GM18909 (cell line): ENCODE measurements around the gene TMEM247.
A peak's percentile ranks its signal among the peaks of the same experiment; 100 is the strongest.

Experiments used
- ATAC-seq: cut with Tn5 transposase; IDR thresholded peaks from one replicate; pipeline ENCODE4 v1.9.1; 2021; ENCODE audit warnings: mild to moderate bottlenecking; ENCODE audit not compliant: unreplicated experiment, poor library complexity

The TMEM247 gene

GRCh38 chr2:46487667-46488335 lies 8.4 kb downstream of the TMEM247 start:
- ATAC-seq, result no peak

DNA sequence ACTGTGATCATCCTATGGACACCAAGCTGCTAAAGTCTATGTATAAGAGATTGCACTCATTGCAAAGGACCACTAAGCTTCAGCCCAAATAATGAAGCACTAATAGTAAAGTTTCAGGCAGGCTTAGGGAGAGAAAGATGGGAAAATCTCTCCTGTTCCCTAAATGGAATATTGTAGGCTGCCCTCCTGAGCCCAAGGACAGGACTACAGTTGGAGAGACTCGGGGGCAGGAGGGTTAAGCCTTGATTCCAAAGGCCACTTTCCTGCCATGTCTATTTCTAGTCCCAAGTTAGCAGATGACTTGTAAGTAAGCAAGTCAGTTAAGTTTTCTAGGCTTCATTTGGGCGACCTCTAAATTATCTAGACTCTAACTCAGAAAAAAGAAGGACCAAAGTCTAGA lies 9.0 kb downstream of the TMEM247 start:
- no peak for ATAC-seq

DNA sequence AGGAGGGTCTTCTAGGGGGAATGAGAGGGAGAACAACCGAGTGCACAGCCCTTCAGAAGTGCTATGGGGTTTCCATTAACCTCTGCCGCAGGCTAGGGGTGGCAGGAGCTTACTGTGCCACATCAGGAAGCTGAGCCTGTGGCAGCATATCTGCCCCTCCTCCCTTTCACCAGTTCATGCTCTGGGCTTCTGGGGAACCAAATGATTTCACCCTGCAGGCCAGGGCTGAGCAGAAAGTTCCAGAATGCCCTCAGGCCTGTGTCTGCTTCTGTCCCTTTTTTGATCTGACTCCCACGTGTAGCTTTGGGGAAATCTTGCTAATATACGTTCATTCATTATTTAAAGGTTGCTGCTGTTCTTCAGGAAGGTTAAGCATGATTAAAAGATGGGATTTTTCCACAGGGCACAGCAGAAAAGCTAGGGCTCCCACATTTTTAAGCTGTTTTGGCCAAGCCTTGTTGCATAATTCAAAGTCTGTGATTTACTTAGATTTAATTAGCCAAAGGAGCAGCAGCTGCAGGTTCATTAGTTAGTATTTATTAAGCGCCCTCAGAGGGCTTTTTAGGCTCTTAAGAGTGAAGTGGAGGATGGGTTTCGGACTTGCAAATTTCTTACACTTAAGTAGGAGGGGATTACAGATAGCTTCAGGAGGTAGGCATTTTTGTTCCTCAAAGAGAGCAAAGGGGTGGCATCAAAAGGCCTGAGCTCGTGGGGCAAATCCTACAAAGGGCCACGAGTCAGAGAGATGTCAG lies 10.2 kb downstream of the TMEM247 start:
- no peak for ATAC-seq

DNA sequence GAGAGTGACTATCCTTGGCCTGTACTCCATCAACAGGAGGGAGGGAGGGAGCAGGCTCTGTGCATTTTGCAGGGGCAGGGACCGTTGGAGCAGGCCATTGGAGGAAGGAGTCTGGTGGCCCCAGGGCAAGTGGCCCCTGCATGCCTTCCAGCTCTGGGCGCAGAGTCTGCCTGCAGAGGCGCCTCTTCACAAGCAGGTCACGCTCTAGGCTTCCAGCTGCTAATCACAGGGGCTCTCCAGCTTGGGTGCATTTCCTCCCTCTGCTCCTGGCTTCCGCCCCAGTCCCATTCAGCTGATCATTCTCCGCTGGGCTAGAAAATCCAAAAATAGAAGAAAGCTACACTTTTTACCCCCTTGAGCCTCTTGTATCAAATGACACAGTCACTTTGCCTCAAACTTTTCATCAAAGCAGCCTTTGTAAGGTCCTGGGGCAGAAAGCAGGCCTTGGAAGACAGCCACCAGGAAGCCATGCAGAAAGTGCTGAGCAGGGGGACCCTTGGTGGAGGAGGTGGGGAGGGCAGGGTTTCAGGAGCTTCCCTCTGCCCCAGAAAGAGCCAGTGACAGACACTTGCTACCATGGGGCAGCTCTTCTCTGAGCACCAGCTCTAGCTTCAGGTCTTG lies 11.3 kb downstream of the TMEM247 start:
- ATAC-seq, result peak; percentile 66

DNA sequence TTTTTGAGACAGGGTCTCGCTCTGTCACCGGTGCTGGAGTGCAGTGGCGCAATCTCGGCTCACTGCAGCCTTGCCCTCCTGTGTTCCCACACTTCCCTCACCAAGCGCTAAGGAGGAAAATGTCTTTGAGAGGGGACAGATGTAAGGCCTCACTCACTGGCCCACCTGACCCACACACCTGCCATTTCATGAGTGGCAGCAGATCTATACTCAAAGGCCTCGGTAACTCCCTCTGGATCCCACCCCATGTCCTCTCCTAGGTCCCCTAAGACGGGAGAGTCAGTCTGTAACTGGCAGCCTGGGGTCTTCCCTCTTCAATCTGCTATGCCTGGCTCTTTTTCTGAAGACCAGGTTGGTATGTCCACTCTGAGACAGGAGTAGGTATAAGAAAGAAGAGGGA lies 12.9 kb downstream of the TMEM247 start:
- ATAC-seq, result no peak

DNA sequence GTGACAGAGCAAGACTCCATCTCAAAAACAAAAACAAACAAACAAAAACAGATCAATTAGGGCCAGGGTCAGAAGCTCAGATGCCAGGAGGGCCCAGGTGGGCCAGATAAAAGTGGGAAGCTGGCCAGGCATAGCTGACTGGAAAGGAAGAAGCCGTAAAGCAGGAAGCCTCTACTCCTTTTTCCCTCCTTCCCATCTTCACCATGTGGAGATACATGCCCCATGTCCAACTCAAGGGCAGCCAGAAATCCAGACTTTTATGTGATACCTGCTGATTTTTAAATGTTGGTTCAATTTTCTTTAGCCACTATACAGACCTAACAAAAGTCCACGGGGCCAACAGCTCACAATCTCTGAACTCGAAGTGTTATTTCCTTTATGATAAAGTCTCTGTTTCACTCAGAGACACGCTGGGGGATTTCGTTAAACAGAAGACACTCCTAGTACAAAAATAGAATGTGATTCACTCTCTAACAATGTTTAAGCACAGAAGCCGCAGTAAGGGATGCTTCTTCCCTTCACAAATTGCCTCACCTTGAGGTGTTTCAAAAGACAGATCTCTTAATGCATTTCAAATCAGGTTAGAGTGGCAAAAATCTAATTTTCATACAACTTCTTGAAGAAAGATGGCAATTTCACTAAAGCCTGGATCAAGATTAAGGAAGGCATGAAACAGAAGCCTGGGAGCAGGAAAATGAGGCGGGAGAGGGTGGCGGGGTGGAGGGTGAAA lies 14.0 kb downstream of the TMEM247 start:
- ATAC-seq, result peak; percentile 80

DNA sequence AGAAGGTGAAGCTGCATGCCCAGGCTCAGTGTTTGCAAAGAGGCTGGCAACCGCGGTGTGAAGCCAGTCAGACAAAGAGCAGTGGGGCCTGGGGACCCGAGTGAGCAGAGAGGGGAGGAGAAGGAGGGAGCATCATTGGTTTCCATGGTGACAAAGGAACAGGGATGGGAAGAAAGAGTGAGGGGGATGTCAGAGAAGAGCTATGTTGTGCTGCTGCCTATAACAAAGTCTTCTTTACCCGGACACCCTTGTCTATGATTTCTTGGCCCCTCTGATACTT lies 14.5 kb downstream of the TMEM247 start:
- ATAC-seq, result no peak

GRCh38 chr2:46494596-46494995 lies 15.2 kb downstream of the TMEM247 start:
- no peak for ATAC-seq

- no peak for ATAC-seq
Measured at GRCh38 chr2:46495231-46496030, 16.1 kb downstream of the TMEM247 start.

DNA sequence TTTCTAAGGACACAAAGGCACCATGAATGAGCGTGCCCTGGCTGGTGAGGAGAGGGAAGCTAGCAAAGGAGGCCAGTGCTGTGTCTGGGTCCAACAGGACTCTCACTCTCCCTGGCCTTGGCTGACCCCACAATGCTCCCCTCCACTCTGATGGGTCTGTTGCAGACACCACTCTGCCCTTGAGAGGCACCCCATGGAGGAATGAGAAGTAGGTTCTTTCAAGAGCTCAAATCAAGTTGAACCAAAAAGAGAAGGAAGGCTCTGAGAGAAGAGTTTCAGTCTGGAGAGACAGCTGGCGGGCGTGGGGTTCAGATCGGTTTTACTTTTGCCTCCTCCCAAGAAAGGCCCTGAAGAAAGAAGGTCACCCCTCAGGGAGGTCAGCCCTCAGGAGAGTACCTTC lies 18.4 kb downstream of the TMEM247 start:
- ATAC-seq, result no peak

DNA sequence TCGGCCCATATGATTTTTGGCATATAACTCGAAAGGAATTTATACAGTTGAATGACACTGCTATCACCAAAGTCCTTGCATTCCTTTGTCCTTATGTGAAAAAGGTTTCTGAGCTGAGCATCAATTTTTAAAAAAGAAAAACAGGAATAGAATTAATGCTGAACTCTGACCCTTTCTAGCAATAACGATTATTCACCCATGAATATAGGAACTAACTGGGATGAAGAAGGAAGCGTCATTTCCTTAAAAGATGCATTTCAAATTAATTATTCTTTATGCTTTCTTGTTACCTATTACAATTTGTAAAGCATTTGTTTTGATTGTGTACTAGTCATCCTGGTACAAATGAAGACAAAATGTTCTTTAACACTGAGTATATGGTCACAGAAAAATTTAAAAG lies 19.3 kb downstream of the TMEM247 start:
- no peak for ATAC-seq

GRCh38 chr2:46499392-46499785 lies 20.0 kb downstream of the TMEM247 start:
- no peak for ATAC-seq

GRCh38 chr2:46500801-46501200 lies 21.4 kb downstream of the TMEM247 start:
- ATAC-seq, result no peak

DNA sequence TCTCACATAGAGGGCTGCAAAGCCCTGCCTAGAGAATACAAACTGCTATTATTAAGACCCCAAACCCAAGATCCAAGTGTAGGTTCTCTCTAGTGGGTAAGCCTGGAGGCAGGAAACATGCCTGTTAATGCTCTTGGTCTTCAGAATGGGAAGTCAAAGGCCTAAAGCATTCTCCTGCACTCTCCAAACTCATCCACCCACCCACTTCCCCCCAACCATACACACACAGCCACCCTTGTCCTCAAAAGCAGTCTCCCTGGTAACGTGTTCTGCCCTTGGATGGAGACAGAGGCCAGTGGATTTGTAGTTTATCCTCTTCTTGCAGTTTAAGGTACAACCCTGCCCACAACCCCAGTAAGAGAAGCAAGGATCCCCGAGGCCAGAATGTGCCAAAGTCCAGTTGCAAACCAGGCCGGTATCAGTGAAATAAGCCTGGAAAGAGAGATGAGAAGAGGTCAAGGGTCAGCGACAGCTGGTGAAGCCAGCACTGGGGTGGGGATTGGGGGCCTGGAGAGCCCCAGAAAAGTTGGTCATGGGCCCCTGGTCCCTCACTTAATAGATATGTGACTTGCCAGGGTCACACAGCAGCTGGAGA lies 23.0 kb downstream of the TMEM247 start:
- no peak for ATAC-seq

- no peak for ATAC-seq
Measured at GRCh38 chr2:46503686-46504085, 24.3 kb downstream of the TMEM247 start.

GRCh38 chr2:46504221-46504620 lies 24.9 kb downstream of the TMEM247 start:
- no peak for ATAC-seq

DNA sequence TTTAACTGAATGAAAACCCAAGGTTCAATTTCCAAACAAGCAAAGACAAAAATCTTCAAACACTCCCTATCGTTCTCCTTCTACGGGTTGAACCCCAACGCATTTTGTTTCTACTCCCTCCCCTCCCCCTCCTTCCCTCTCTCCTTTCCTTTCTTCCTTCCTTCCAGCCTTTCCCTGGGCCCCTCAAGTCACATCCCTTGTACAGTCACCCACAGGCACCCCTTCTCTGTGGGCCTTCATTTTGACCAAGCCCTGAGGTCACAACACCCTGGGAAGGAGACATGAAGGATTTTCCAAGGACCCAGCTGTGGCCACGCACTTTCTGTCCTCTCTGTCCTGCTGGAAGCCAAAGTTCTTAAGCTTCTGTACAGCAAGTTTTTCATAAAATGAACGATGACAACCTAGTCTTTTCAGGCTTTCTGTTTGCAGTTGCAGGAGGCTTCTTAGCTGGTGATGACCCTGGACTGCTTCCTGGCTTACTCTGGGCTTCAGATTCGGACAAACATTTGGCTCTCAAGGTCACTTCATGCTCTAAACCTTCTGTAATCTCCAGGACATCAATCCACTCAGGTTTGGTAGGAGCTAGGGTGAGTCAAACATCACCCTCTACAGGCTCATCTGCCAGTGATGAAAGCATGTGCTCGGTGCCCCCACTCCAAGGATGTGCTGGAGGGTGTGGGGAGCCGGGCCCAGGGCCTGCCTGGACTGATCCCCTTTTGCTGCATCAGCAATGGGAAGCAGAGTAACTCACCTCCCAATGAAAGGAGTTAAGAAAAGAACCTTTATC lies 25.5 kb downstream of the TMEM247 start:
- no peak for ATAC-seq

DNA sequence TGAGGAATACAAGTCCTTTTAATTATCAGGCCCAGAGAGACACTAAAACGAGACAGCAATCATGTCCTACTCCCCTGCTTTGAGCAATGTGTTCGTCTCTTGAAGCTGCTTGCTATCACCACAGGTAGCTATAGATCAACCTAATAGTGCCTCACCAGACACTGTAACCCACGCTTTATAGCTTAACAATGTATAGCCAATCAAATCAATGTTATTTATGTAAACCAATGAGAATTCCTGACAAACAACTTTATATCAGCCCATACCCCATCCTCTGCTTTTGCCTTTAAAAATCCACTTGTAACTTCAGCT lies 26.1 kb downstream of the TMEM247 start:
- ATAC-seq, result no peak

- ATAC-seq, result no peak
Measured at GRCh38 chr2:46506131-46506706, 26.9 kb downstream of the TMEM247 start.
